SU-DHL-6 (cell line): ENCODE data around the gene TMOD1.

Experiments used
- H2AFZ ChIP-seq: fragments of 200-600 bp; sonication (generic); 2 replicates; pipeline ENCODE4 v1.6.1; 2014; ENCODE audit warnings: low read depth, mild to moderate bottlenecking, moderate library complexity, mixed read lengths, antibody characterized with exemption, low read length; ENCODE audit not compliant: severe bottlenecking
- H3F3A ChIP-seq: fragments of 200-600 bp; shearing (Covaris generic); 2 replicates; pipeline ENCODE4 v1.6.0; 2016; ENCODE audit warnings: antibody characterized with exemption, mild to moderate bottlenecking; ENCODE audit not compliant: insufficient read depth
- H3K27ac ChIP-seq: fragments of 200-600 bp; sonication (generic); 2 replicates; pipeline ENCODE4 v1.5.1; 2016; ENCODE audit warnings: low read depth, mild to moderate bottlenecking, low read length, moderate library complexity, mixed read lengths
- H3K27me3 ChIP-seq: fragments of 200-600 bp; sonication (generic), shearing (Covaris generic); 2 replicates; pipeline ENCODE4 v1.6.0; 2014; ENCODE audit warnings: mild to moderate bottlenecking, low read length
- H3K36me3 ChIP-seq: fragments of 200-600 bp; sonication (generic); 2 replicates; pipeline ENCODE4 v1.6.1; 2014; ENCODE audit warnings: mild to moderate bottlenecking, low read length, mixed read lengths
- H3K4me2 ChIP-seq: fragments of 300-600, 200-600 bp; shearing (Covaris generic), sonication (generic); 2 replicates; pipeline ENCODE4 v1.6.0; 2014; ENCODE audit warnings: low read length, low read depth, mild to moderate bottlenecking; ENCODE audit not compliant: poor library complexity, severe bottlenecking
- H3K4me3 ChIP-seq: fragments of 200-600 bp; sonication (generic); 2 replicates; pipeline ENCODE4 v1.5.1; 2014; ENCODE audit warnings: antibody characterized with exemption, low read length, mild to moderate bottlenecking, mixed read lengths; ENCODE audit not compliant: insufficient read depth, poor library complexity, severe bottlenecking
- H3K79me2 ChIP-seq: fragments of 200-600 bp; sonication (generic); 2 replicates; pipeline ENCODE4 v1.6.1; 2014; ENCODE audit warnings: mild to moderate bottlenecking, low read length, moderate library complexity; ENCODE audit not compliant: insufficient read depth
- H3K9ac ChIP-seq: fragments of 200-600 bp; sonication (generic); 2 replicates; pipeline ENCODE4 v1.7.0; 2014; ENCODE audit warnings: mild to moderate bottlenecking, low read length
- H3K9me2 ChIP-seq: fragments of 200-600 bp; sonication (generic); replicated peaks from 2 replicates; pipeline ENCODE4 v1.6.1; 2014; ENCODE audit warnings: low read length; ENCODE audit not compliant: insufficient read depth
- H3K9me3 ChIP-seq: fragments of 200-600 bp; sonication (generic); 2 replicates; pipeline ENCODE4 v1.6.1; 2014; ENCODE audit warnings: low read length, mixed read lengths; ENCODE audit not compliant: insufficient read depth
- H4K20me1 ChIP-seq: fragments of 200-600 bp; sonication (generic); 2 replicates; pipeline ENCODE4 v1.6.1; 2014; ENCODE audit warnings: low read depth, mild to moderate bottlenecking, antibody characterized with exemption, low read length, moderate library complexity, mixed read lengths
- CTCF ChIP-seq: fragments of 200-600 bp; sonication (generic); IDR thresholded peaks from one replicate; pipeline ENCODE4 v1.5.1; 2017; ENCODE audit warnings: antibody characterized with exemption, mild to moderate bottlenecking, low read length, moderate library complexity; ENCODE audit not compliant: insufficient read depth, poor library complexity, severe bottlenecking
- EZH2phosphoT487 ChIP-seq: fragments of 200-600 bp; sonication (generic), shearing (Covaris generic); conservative IDR thresholded peaks from 2 replicates; pipeline ENCODE4 v1.6.1; 2018; ENCODE audit warnings: mild to moderate bottlenecking, antibody characterized with exemption, low read length, moderate library complexity, mixed read lengths

The TMOD1 gene

GRCh38 chr9:97525451-97525850, 24.0 kb downstream of the TMOD1 start:
- H3K36me3 ChIP-seq: no peaks in the 10 kb centered on the region
- no peaks in the 10 kb centered on the region for H3K9me2 ChIP-seq
- H3K9me3 ChIP-seq: no peaks in the 10 kb centered on the region
- H3K27ac ChIP-seq: no peak overlapping the region
- no peaks in the 10 kb centered on the region for H4K20me1 ChIP-seq
- H3K79me2 ChIP-seq: no peaks in the 10 kb centered on the region
- H3F3A ChIP-seq: no peaks in the 10 kb centered on the region
- H3K4me2 ChIP-seq: no peak overlapping the region
- H3K27me3 ChIP-seq: no peaks in the 10 kb centered on the region
- H2AFZ ChIP-seq: no peak overlapping the region
- TF ChIP-seq EZH2phosphoT487 (no peak), CTCF (no peak)
- H3K9ac ChIP-seq: no peak overlapping the region
- no peak overlapping the region for H3K4me3 ChIP-seq

DNA sequence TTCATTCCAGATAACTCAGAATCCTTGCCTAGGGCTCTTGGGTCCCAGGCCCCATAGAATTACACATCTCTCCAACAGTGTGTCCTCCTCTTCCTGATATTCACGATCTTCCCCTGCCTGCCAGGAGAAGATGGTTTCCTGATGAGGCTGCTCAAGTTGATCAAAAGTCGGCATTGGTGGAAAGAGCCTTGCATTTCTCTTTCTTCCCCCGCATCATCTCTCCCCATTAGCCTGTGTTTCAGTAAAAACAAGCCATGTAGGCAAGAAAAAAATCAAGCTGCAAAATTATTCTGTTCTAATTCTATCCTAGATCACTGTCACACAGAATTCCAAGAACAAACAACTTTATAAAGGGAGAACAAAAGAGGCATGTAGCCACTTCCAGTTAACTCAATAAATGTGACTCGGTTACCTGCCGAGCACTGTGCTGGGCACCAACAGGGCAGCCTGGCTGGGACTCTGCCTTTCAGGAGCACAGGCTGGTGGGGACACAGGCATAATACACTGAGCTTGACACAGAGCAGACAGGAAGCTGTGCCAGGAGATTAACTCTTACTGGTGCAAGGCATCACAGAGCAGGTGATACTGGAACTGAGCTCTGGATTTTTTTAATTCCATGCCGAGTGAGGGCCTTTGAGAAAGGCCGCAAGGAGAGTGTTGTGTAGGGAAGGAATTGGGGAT, 25.6 kb downstream of the TMOD1 start:
- H3K27ac ChIP-seq: no peak overlapping the region
- H3K4me2 ChIP-seq: no peak overlapping the region
- H3K9me3 ChIP-seq: no peaks in the 10 kb centered on the region
- no peaks in the 10 kb centered on the region for H3F3A ChIP-seq
- H3K4me3 ChIP-seq: no peak overlapping the region
- TF ChIP-seq CTCF (no peak), EZH2phosphoT487 (no peak)
- H2AFZ ChIP-seq: no peak overlapping the region
- no peaks in the 10 kb centered on the region for H4K20me1 ChIP-seq
- H3K79me2 ChIP-seq: no peaks in the 10 kb centered on the region
- H3K9me2 ChIP-seq: no peaks in the 10 kb centered on the region
- H3K36me3 ChIP-seq: no peaks in the 10 kb centered on the region
- H3K27me3 ChIP-seq: no peaks in the 10 kb centered on the region
- no peak overlapping the region for H3K9ac ChIP-seq

GRCh38 chr9:97527626-97528528, 26.4 kb downstream of the TMOD1 start:
- H3K27ac ChIP-seq: no peak overlapping the region
- H3K4me2 ChIP-seq: no peak overlapping the region
- H3K9me2 ChIP-seq: no peaks in the 10 kb centered on the region
- H3K9me3 ChIP-seq: no peaks in the 10 kb centered on the region
- H3K9ac ChIP-seq: no peak overlapping the region
- H3K36me3 ChIP-seq: no peaks in the 10 kb centered on the region
- TF ChIP-seq EZH2phosphoT487 (no peak), CTCF (no peak)
- H3K4me3 ChIP-seq: no peak overlapping the region
- H2AFZ ChIP-seq: no peak overlapping the region
- no peaks in the 10 kb centered on the region for H3K27me3 ChIP-seq
- no peaks in the 10 kb centered on the region for H3F3A ChIP-seq
- H4K20me1 ChIP-seq: no peaks in the 10 kb centered on the region
- H3K79me2 ChIP-seq: no peaks in the 10 kb centered on the region
